Testis (tissue), 3 donors: ENCODE results near the gene LY6G6D. TPM values are rescaled to one million over a fixed set of nuclear protein-coding genes. Genes with fewer than 3 reads are reported as not detected.

Experiments
- DNase-seq: peaks from one replicate; pipeline ENCODE4 v3.0.0-alpha.2; 2019
- H3K27ac ChIP-seq, 2 donors: fragments of 200-600 bp; sonication (generic); one replicate each; pipeline ENCODE4 v1.5.1; 2019
- H3K27me3 ChIP-seq: fragments of 200-600 bp; sonication (generic); one replicate; pipeline ENCODE4 v1.5.1; 2019
- H3K36me3 ChIP-seq: fragments of 200-600 bp; sonication (generic); one replicate; pipeline ENCODE4 v1.5.1; 2017; ENCODE audit warnings: low read depth; ENCODE audit errors: missing control alignments
- H3K4me1 ChIP-seq: fragments of 200-600 bp; sonication (generic); one replicate; pipeline ENCODE4 v1.5.1; 2019
- H3K4me3 ChIP-seq, 2 donors: fragments of 200-600 bp; sonication (generic); one replicate each; pipeline ENCODE4 v1.5.1; 2017 to 2019
- H3K9me3 ChIP-seq: fragments of 200-600 bp; sonication (generic); one replicate; pipeline ENCODE4 v1.5.1; 2017
- CTCF ChIP-seq, 3 experiments: fragments of 450-650 bp in 2 of 3; fragments of 200-600 bp in 1 of 3; sonication (generic) in 1 of 3; IDR thresholded peaks; one replicate each; pipeline ENCODE4 v1.5.1; 2016 to 2019; ENCODE audit warnings: antibody characterized with exemption in 3 of 3, mild to moderate bottlenecking in 2 of 3, moderate library complexity in 1 of 3
- POLR2A ChIP-seq: fragments of 450-650 bp; IDR thresholded peaks from one replicate; pipeline ENCODE4 v1.6.1; 2017; ENCODE audit warnings: antibody characterized with exemption, mild to moderate bottlenecking, moderate library complexity
- WGBS, 2 donors: methylation state at CpG; one replicate each; pipeline ENCODE4 v1.1.5; 2018; 5-methylcytosine and 5-hydroxymethylcytosine counted together
- intact Hi-C: fragments of 100-400 bp; cut with DNase I; formaldehyde crosslinking; loops from one replicate; pipeline ENCODE4 v1.15.1; 2023; ENCODE audit warnings: low total_unique reads
- polyA plus RNA-seq: library from polyadenylated mRNA; stranded (reverse); fragments of 350-450 nt; fragmentation: Illumina TruSeq; extraction: RNeasy Lipid Tissue Mini Kit (QIAGEN cat#74804); gene quantifications from one replicate; pipeline ENCODE4 v1.2.3, GENCODE V29; 2014; ENCODE audit warnings: low read depth, low replicate concordance; ENCODE audit not compliant: insufficient read depth
- total RNA-seq, 2 donors: library from RNA; depleted of rRNA; stranded (reverse); fragments of >200 nt; gene quantifications; one replicate each; pipeline ENCODE4 v1.2.3, GENCODE V29; 2016

The LY6G6D gene
- total and polyA plus RNA-seq, 3 donors from 2014 or later: not detected

GRCh38 chr6:31723980-31724691, 9.0 kb downstream of the LY6G6D start:
- no peak for DNase-seq
- Histone ChIP-seq H3K4me3 (no peak overlapping the region), H3K4me1 (peaks cover 6% of the 10 kb centered on the region), H3K36me3 (no peaks in the 10 kb centered on the region), H3K27ac (no peak overlapping the region), H3K9me3 (no peaks in the 10 kb centered on the region), H3K27me3 (no peaks in the 10 kb centered on the region)
- TF ChIP-seq POLR2A: no peak
- TF ChIP-seq CTCF (IDR thresholded peaks at IDR 0.05): no peak
- intact Hi-C loops: no loop called here
- WGBS, 2 donors: 73 to 75% methylated on average over 18 to 25 of the region's 25 CpGs

- H3K9me3 ChIP-seq: no peaks in the 10 kb centered on the region
- intact Hi-C loops: no loop called here
- H3K4me1 ChIP-seq: peaks cover 6% of the 10 kb centered on the region
- DNase-seq: peak; percentile 47
- H3K27ac ChIP-seq: no peak overlapping the region
- no peaks in the 10 kb centered on the region for H3K27me3 ChIP-seq
- no peaks in the 10 kb centered on the region for H3K36me3 ChIP-seq
- no peak overlapping the region for H3K4me3 ChIP-seq
- TF ChIP-seq POLR2A (no peak), CTCF (IDR thresholded peaks at IDR 0.05) (no peak)
- 81% methylated on average over 12 of the region's 12 CpGs for WGBS, 2 donors
Observed at GRCh38 chr6:31725502-31726350, 10.6 kb downstream of the LY6G6D start.

DNA sequence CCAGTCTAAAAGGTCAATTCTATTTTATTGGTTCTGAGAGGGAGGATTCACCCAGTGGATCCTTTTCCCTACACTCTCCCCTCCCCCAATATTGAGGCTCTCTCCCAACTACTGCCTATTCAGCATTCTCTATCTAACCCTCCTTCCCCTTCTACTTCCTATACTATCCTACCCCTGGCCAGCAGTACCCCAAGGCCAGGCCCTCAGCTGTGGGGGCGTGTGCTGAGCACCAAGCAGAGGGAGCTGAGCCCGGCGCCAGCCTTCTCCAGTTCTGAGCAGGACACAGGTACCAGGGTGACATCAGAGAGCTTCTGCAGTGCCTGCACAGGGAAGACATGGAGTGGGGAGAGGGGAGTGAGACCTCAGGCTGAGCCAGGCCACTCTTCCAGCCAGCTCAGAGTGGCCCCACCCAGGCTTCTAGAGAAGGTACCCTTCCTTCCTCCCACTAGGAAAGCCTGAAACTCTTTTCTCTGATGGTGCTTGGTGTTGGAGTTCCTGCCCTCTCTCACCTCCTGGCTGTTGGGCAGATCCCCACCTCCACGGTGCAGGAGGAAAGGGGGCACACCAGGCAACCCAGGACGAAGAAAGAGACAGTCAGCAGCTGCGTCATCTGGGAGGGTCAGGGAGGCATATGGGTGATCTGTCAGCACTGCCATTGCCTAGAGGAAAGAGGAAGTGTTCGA, 12.0 kb downstream of the LY6G6D start:
- Histone ChIP-seq H3K4me1 (peaks cover 6% of the 10 kb centered on the region), H3K27ac (peak overlapping the region in 1 of 2 donors; percentile 96), H3K4me3 (no peak overlapping the region), H3K27me3 (no peaks in the 10 kb centered on the region), H3K9me3 (no peaks in the 10 kb centered on the region), H3K36me3 (no peaks in the 10 kb centered on the region)
- intact Hi-C loops: no loop called here
- TF ChIP-seq POLR2A (no peak), CTCF (IDR thresholded peaks at IDR 0.05) (no peak)
- 72 to 79% methylated on average over 7 of the region's 7 CpGs for WGBS, 2 donors
- DNase-seq: no peak

- intact Hi-C loops: no loop called here
- TF ChIP-seq CTCF (IDR thresholded peaks at IDR 0.05): no peak
- no peak for TF ChIP-seq POLR2A
- H3K36me3 ChIP-seq: no peaks in the 10 kb centered on the region
- H3K4me1 ChIP-seq: peaks cover 6% of the 10 kb centered on the region
- whole genome bisulfite sequencing, 2 donors: 54 to 59% methylated on average over 39 to 40 of the region's 41 CpGs
- H3K27ac ChIP-seq: peak overlapping the region; percentile 94 to 96
- H3K4me3 ChIP-seq: peak overlapping the region; percentile 66 to 85
- H3K27me3 ChIP-seq: no peaks in the 10 kb centered on the region
- DNase-seq: no peak
- no peaks in the 10 kb centered on the region for H3K9me3 ChIP-seq
Observed at GRCh38 chr6:31727717-31728671, 12.8 kb downstream of the LY6G6D start.
